ENCODE results near the gene EGR2.
"Not testable (repeated sequence)": the region's sequence is repeated elsewhere in the genome, so short reads cannot be mapped to it uniquely, and the experiment has no call there.

Gene EGR2

GRCh38 chr10:62792261-62792660 is 23.9 kb downstream of the EGR2 start:
- DNase-seq: no peak

- no peak for DNase-seq
Observed at GRCh38 chr10:62790571-62790970, 25.6 kb downstream of the EGR2 start.

GRCh38 chr10:62790019-62790555 is 26.1 kb downstream of the EGR2 start:
- no peak for DNase-seq

GRCh38 chr10:62788861-62789467 is 27.2 kb downstream of the EGR2 start:
- DNase-seq: no peak

GRCh38 chr10:62788285-62788684 is 27.9 kb downstream of the EGR2 start:
- DNase-seq: not testable (repeated sequence)

- not testable (repeated sequence) for DNase-seq
Observed at GRCh38 chr10:62784537-62784936, 31.6 kb downstream of the EGR2 start.

- no peak for DNase-seq
Observed at GRCh38 chr10:62779487-62780248, 36.5 kb downstream of the EGR2 start.

- DNase-seq: no peak
Observed at GRCh38 chr10:62778125-62778524, 38.0 kb downstream of the EGR2 start.

GRCh38 chr10:62772186-62772974 is 43.8 kb downstream of the EGR2 start:
- no peak for DNase-seq

- no peak for DNase-seq
Observed at GRCh38 chr10:62769574-62770242, 46.5 kb downstream of the EGR2 start.

GRCh38 chr10:62766386-62766785 is 49.8 kb downstream of the EGR2 start:
- no peak for DNase-seq

- no peak for DNase-seq
Observed at GRCh38 chr10:62765726-62766125, 50.4 kb downstream of the EGR2 start.

- no peak for DNase-seq
Observed at GRCh38 chr10:62764011-62764410, 52.2 kb downstream of the EGR2 start.

- DNase-seq: no peak
Observed at GRCh38 chr10:62763155-62763554, 53.0 kb downstream of the EGR2 start.

Measured in SHP77 (cell line).